OCI-LY1 (cell line): ENCODE results near the gene NAA35.

Experiments used
- CTCF ChIP-seq: fragments of 200-600 bp; sonication (generic), shearing (Covaris generic); IDR thresholded peaks from 2 replicates; pipeline ENCODE4 v1.5.1; 2017; ENCODE audit warnings: mild to moderate bottlenecking, antibody characterized with exemption, low read length, moderate library complexity, mixed read lengths
- EZH2 ChIP-seq: fragments of 200-600 bp; sonication (generic), shearing (Covaris generic); IDR thresholded peaks from 2 replicates; pipeline ENCODE4 v1.8.0; 2017; ENCODE audit warnings: borderline replicate concordance, mixed run types, mild to moderate bottlenecking, antibody characterized with exemption, low read length, moderate library complexity, mixed read lengths

- TF ChIP-seq CTCF (no peak), EZH2 (no peak)
Measured at GRCh38 chr9:85940275-85940831, 593 bp upstream of the NAA35 start.
